ENCODE data around the gene CEP78. TPM values are rescaled to one million over a fixed set of nuclear protein-coding genes. Genes with fewer than 3 reads are reported as not detected.
A peak's percentile ranks its signal among the peaks of the same experiment; 100 is the strongest.
"Not testable (repeated sequence)": the region's sequence is repeated elsewhere in the genome, so short reads cannot be mapped to it uniquely, and the experiment has no call there.

Gene CEP78
- total RNA-seq, 1 donor: 27.6 TPM

- H3K4me3 ChIP-seq (ENCODE audit: low read depth, low read length): no peak overlapping the region
- DNase-seq (ENCODE audit: low read depth): peak; percentile 69
- TF ChIP-seq CTCF (IDR thresholded peaks at IDR 0.05; ENCODE audit: insufficient read depth, low read depth, low read length): no peak
Observed at GRCh38 chr9:78280982-78281668, 45.2 kb downstream of the CEP78 start.

- not testable (repeated sequence) for H3K4me3 ChIP-seq (ENCODE audit: low read depth, low read length); DNase-seq (ENCODE audit: low read depth)
Observed at GRCh38 chr9:78284181-78284580, 48.3 kb downstream of the CEP78 start.

- TF ChIP-seq CTCF (IDR thresholded peaks at IDR 0.05; ENCODE audit: insufficient read depth, low read depth, low read length): no peak
- H3K4me3 ChIP-seq (ENCODE audit: low read depth, low read length): no peak overlapping the region
- no peak for DNase-seq (ENCODE audit: low read depth)
Observed at GRCh38 chr9:78286125-78286524, 50.2 kb downstream of the CEP78 start.

- H3K4me3 ChIP-seq (ENCODE audit: low read depth, low read length): no peak overlapping the region
- no peak for DNase-seq (ENCODE audit: low read depth)
- TF ChIP-seq CTCF (IDR thresholded peaks at IDR 0.05; ENCODE audit: insufficient read depth, low read depth, low read length): no peak
Observed at GRCh38 chr9:78286946-78287388, 51.1 kb downstream of the CEP78 start.

- TF ChIP-seq CTCF (IDR thresholded peaks at IDR 0.05; ENCODE audit: insufficient read depth, low read depth, low read length): no peak
- no peak for DNase-seq (ENCODE audit: low read depth)
- no peak overlapping the region for H3K4me3 ChIP-seq (ENCODE audit: low read depth, low read length)
Observed at GRCh38 chr9:78288214-78288892, 52.5 kb downstream of the CEP78 start.

- TF ChIP-seq CTCF (IDR thresholded peaks at IDR 0.05; ENCODE audit: insufficient read depth, low read depth, low read length): no peak
- no peak for DNase-seq (ENCODE audit: low read depth)
Observed at GRCh38 chr9:78289474-78289873, 53.6 kb downstream of the CEP78 start.

GRCh38 chr9:78291240-78291925, 55.5 kb downstream of the CEP78 start:
- no peak for DNase-seq (ENCODE audit: low read depth)
- H3K4me3 ChIP-seq (ENCODE audit: low read depth, low read length): no peak overlapping the region

More at GRCh38 chr9:78289474-78289873, 53.6 kb downstream of the CEP78 start:
- H3K4me3 ChIP-seq (ENCODE audit: low read depth, low read length): no peak overlapping the region

More at GRCh38 chr9:78291240-78291925, 55.5 kb downstream of the CEP78 start:
- TF ChIP-seq CTCF (IDR thresholded peaks at IDR 0.05; ENCODE audit: insufficient read depth, low read depth, low read length): no peak

Data from fibroblast of villous mesenchyme (primary cell).